PC-9 (cell line): ENCODE measurements around the gene GNG10. TPM values are rescaled to one million over a fixed set of nuclear protein-coding genes. Genes with fewer than 3 reads are reported as not detected.
A peak's percentile ranks its signal among the peaks of the same experiment; 100 is the strongest.
"Not testable (repeated sequence)": the region's sequence is repeated elsewhere in the genome, so short reads cannot be mapped to it uniquely, and the experiment has no call there.

Experiments used
- Bru-seq: library from RNA; stranded (reverse); fragments of 400-500 nt; gene quantifications from one replicate; lab custom pipeline; 2021; lab: Mats Ljungman, UMichigan
- BruChase-seq, 2 experiments: library from RNA; stranded (reverse); fragments of 400-500 nt; gene quantifications; one replicate each; lab custom pipeline; 2021; lab: Mats Ljungman, UMichigan
- BruUV-seq: library from RNA; stranded (reverse); fragments of 400-500 nt; replicated peaks from 2 replicates; lab custom pipeline; 2021; lab: Mats Ljungman, UMichigan
- CTCF ChIA-PET: fragments of 300-600 bp; sonication (Branson Sonifier 250); formaldehyde crosslinking; loops from one replicate; lab custom pipeline; 2022; ENCODE audit warnings: antibody characterized with exemption; lab: Charles Lee
- POLR2A ChIA-PET: fragments of 300-600 bp; sonication (Branson Sonifier 250); formaldehyde crosslinking; loops from one replicate; lab custom pipeline; 2022; ENCODE audit warnings: antibody characterized with exemption; ENCODE audit not compliant: unreplicated experiment; lab: Charles Lee
- DNase-seq, 2 experiments: peaks; one replicate each; pipeline versions ENCODE4 v3.0.0 to v3.0.0-alpha.2; 2015 to 2022; ENCODE audit warnings: mixed read lengths in 1 of 2
- H2AFZ ChIP-seq: fragments of 200-600 bp; sonication (generic); 2 replicates; pipeline ENCODE4 v1.8.1; 2017; ENCODE audit warnings: antibody characterized with exemption
- H3F3A ChIP-seq: fragments of 200-600 bp; sonication (generic); 2 replicates; pipeline ENCODE4 v1.8.1; 2017; ENCODE audit warnings: antibody characterized with exemption, mild to moderate bottlenecking, low read depth; ENCODE audit not compliant: insufficient read depth
- H3K27ac ChIP-seq: fragments of 200-600 bp; sonication (generic); 2 replicates; pipeline ENCODE4 v1.6.1; 2016; ENCODE audit warnings: mixed run types
- H3K27me3 ChIP-seq: fragments of 200-600 bp; sonication (generic); 2 replicates; pipeline ENCODE4 v1.6.1; 2016; ENCODE audit warnings: low read depth, mixed run types; ENCODE audit not compliant: insufficient read depth
- H3K36me3 ChIP-seq: fragments of 200-600 bp; sonication (generic); 2 replicates; pipeline ENCODE4 v1.6.1; 2016; ENCODE audit warnings: low read depth, mixed run types
- H3K4me1 ChIP-seq: fragments of 200-600 bp; sonication (generic); replicated peaks from 2 replicates; pipeline ENCODE4 v1.6.1; 2016; ENCODE audit warnings: mixed run types; ENCODE audit not compliant: insufficient read depth
- H3K4me2 ChIP-seq: fragments of 200-600 bp; sonication (generic); 2 replicates; pipeline ENCODE4 v1.6.1; 2017; ENCODE audit warnings: mixed run types
- H3K4me3 ChIP-seq: fragments of 200-600 bp; sonication (generic); 2 replicates; pipeline ENCODE4 v1.6.1; 2016; ENCODE audit warnings: mixed run types
- H3K79me2 ChIP-seq: fragments of 200-600 bp; sonication (generic); 2 replicates; pipeline ENCODE4 v1.6.1; 2017; ENCODE audit warnings: low read depth, mixed run types
- H3K9me2 ChIP-seq: fragments of 200-600 bp; sonication (generic); 2 replicates; pipeline ENCODE4 v1.8.1; 2017; ENCODE audit warnings: mild to moderate bottlenecking; ENCODE audit not compliant: insufficient read depth
- H3K9me3 ChIP-seq: fragments of 200-600 bp; sonication (generic); 2 replicates; pipeline ENCODE4 v1.8.1; 2016; ENCODE audit warnings: low read depth; ENCODE audit not compliant: insufficient read depth
- H4K20me1 ChIP-seq: fragments of 200-600 bp; sonication (generic); 2 replicates; pipeline ENCODE4 v1.8.1; 2017; ENCODE audit not compliant: insufficient read depth
- CTCF ChIP-seq: fragments of 200-600 bp; sonication (generic); conservative IDR thresholded peaks from 2 replicates; pipeline ENCODE4 v1.6.1; 2017; ENCODE audit warnings: mixed run types, antibody characterized with exemption, mild to moderate bottlenecking, moderate library complexity
- EZH2 ChIP-seq: fragments of 200-600 bp; sonication (generic); IDR thresholded peaks from 2 replicates; pipeline ENCODE4 v1.8.0; 2017; ENCODE audit warnings: antibody characterized with exemption, low read depth
- intact Hi-C: fragments of 100-400 bp; cut with micrococcal nuclease; formaldehyde crosslinking; loops from one replicate; pipeline ENCODE4 v1.10.0; 2022; ENCODE audit not compliant: unreplicated experiment
- long read RNA-seq: library from polyadenylated mRNA; stranded (forward); transcript quantifications from one replicate; pipeline ENCODE4 v2.0.0, GENCODE V29; 2022
- total RNA-seq: library from RNA; stranded (reverse); gene quantifications from 2 replicates; pipeline ENCODE4 v1.2.3, GENCODE V29; 2021

The GNG10 gene
- total RNA-seq, result 70.8 and 76.9 TPM in 2 replicates
- percentile 59 among the genes with signal in this experiment for Bru-seq, nascent RNA
- BruChase-seq, experiment 1, labeled RNA remaining after a 2-hour chase, result percentile 91 among the genes with signal in this experiment
- percentile 94 among the genes with signal in this experiment for BruChase-seq, experiment 2, labeled RNA remaining after a 6-hour chase
- long read RNA-seq, transcript GNG10-201 (3 exons, 1,491 nt), result major isoform, 178 of 184 reads
- long read RNA-seq, partial matches to known transcripts, result 1 of 184 reads
- long read RNA-seq, other reads (novel, unspliced or antisense), result 5 of 184 reads

DNA sequence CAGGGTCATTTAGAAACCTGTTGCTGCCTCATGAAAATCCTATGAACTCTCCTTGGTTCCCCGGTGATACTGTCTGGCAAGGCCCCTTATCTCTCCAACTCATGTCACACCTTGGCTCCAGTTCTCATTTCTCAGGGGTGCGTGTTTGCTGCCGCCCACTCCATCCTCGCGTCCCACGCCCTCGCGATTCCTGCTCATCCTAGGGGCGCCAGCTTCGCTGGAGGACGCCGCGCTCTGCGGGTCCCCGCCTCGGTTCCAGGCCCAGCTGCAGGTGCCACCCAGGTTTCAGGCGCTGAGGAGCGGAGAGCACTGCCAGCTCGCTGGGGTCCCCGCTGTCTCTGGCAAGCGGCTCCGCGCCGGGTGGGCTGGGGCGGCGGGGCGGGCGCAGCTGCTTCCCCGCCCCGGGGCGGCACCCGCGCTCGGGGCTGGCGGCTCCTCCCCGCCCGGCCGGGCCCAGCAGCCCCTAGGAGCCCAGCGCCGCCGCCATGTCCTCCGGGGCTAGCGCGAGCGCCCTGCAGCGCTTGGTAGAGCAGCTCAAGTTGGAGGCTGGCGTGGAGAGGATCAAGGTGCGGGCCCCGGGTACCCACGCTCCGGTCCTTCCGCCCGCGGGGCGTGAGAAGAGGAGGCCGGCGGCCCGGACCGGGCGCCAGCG is at the start of gene GNG10:
Gene GNG10, plus strand, starts transcription at position 456 of the 652 bp plus-strand sequence. Its CDS starts 30 bp downstream, at position 486.
- peak within 1 kb of the TSS; percentile 48 for H3K27ac ChIP-seq
- no peaks in the 10 kb centered on the region for H3K9me2 ChIP-seq
- H3K9me3 ChIP-seq, result no peaks in the 10 kb centered on the region
- H3K27me3 ChIP-seq, result no peaks in the 10 kb centered on the region
- CTCF ChIA-PET, result no interaction called here
- peaks cover 11% of the 10 kb centered on the region; the same call in 1 of the 2 replicates for H3F3A ChIP-seq
- POLR2A ChIA-PET, result interaction anchor here (0.6 kb wide), 1 partner anchor 30 kb away, joined by 11 read pairs; the partner anchor contains the start of gene DNAJC25
- no peaks in the 10 kb centered on the region; the same call in 1 of the 2 replicates for H4K20me1 ChIP-seq
- H3K79me2 ChIP-seq, result peaks cover 31% of the 10 kb centered on the region
- peaks cover 16% of the 10 kb centered on the region for H3K4me1 ChIP-seq
- H3K4me2 ChIP-seq, result peak within 1 kb of the TSS; percentile 94
- intact Hi-C loops, result loop anchor here (5.0 kb wide), 2 partner anchors 179 to 411 kb away; partner anchors contain the start of gene ECPAS
- peak within 1 kb of the TSS; percentile 73 for H3K4me3 ChIP-seq
- DNase-seq, result peak in 1 of 2 experiments; percentile 69
- peaks cover 9% of the 10 kb centered on the region; the same call in 1 of the 2 replicates for H3K36me3 ChIP-seq
- no TSS peak for BruUV-seq
- no peak for TF ChIP-seq EZH2
- TF ChIP-seq CTCF, result no peak
- peak within 1 kb of the TSS; percentile 83 for H2AFZ ChIP-seq

DNA sequence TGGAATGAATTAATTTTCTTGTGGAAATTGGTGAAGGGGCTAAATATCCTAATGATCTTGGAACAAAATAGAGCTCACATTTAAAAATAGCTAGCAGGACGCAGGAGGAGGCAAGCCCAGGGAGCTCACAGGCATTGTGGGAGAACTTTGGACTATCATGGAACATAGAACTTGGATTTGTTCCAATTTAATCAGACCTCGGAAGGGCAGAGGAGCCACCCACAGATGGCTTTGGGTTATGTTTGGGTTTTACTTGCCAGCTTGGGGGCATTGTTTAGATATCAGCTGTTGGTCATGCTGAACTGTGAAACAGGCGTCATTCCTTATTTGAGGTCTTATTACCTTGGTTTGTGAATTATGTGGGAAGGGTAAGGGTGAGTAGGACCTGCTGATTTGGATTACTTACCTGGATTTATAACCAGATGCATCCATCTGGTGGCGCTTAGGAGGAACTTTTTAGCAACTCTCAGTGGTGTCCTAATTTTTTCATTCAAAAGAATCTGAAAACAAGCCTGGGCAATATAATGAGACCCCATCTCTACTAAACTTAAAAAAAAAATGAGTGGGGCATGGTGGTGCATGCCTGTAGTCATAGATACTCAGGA is 47.9 kb upstream of the GNG10 start:
- DNase-seq, result no peak
- no peak overlapping the region for H3K4me3 ChIP-seq
- H3K27ac ChIP-seq, result no peak overlapping the region
- no peaks in the 10 kb centered on the region for H3K27me3 ChIP-seq
- peaks cover 21% of the 10 kb centered on the region for H3K4me1 ChIP-seq
- intact Hi-C loops, result no loop called here
- CTCF ChIA-PET, result no interaction called here
- H3K79me2 ChIP-seq, result no peaks in the 10 kb centered on the region
- peaks cover 9% of the 10 kb centered on the region; the same call in 1 of the 2 replicates for H3F3A ChIP-seq
- H3K4me2 ChIP-seq, result no peak overlapping the region
- H3K36me3 ChIP-seq, result no peaks in the 10 kb centered on the region
- H3K9me2 ChIP-seq, result no peaks in the 10 kb centered on the region
- TF ChIP-seq EZH2, result no peak
- TF ChIP-seq CTCF, result no peak
- no peaks in the 10 kb centered on the region for H4K20me1 ChIP-seq
- 0 out of 2 replicates have a peak, but pooled peaks cover 5% of the 10 kb centered on the region for H3K9me3 ChIP-seq
- BruUV-seq, result no TSS peak
- POLR2A ChIA-PET, result no interaction called here
- no peak overlapping the region for H2AFZ ChIP-seq

- no peak overlapping the region for H3K4me3 ChIP-seq
- no peaks in the 10 kb centered on the region for H3K9me3 ChIP-seq
- ChIA-PET POLR2A (interaction anchor here (0.6 to 0.7 kb wide), 3 partner anchors 11 to 426 kb away, joined by 3 to 4 read pairs (median 3); partner anchors contain the start of gene DNAJC25), CTCF (interaction anchor here (0.6 kb wide), 1 partner anchor 260 kb away, joined by 3 read pairs; no protein-coding TSS in a partner anchor)
- no peak overlapping the region for H3K4me2 ChIP-seq
- H3K79me2 ChIP-seq, result no peaks in the 10 kb centered on the region
- H3K27me3 ChIP-seq, result no peaks in the 10 kb centered on the region
- H2AFZ ChIP-seq, result no peak overlapping the region
- H3K27ac ChIP-seq, result no peak overlapping the region
- H3F3A ChIP-seq, result peaks cover 10% of the 10 kb centered on the region; the same call in 1 of the 2 replicates
- intact Hi-C loops, result no loop called here
- H3K36me3 ChIP-seq, result no peaks in the 10 kb centered on the region
- no peak for DNase-seq
- H4K20me1 ChIP-seq, result no peaks in the 10 kb centered on the region
- peaks cover 14% of the 10 kb centered on the region for H3K4me1 ChIP-seq
- no peaks in the 10 kb centered on the region for H3K9me2 ChIP-seq
- BruUV-seq, result no TSS peak
- no peak for TF ChIP-seq EZH2
- TF ChIP-seq CTCF, result no peak
Observed at GRCh38 chr9:111615928-111616327, 45.5 kb upstream of the GNG10 start.

GRCh38 chr9:111617349-111617748 is 44.1 kb upstream of the GNG10 start:
- H2AFZ ChIP-seq, H3K79me2 ChIP-seq, POLR2A ChIA-PET, H3K9me2 ChIP-seq, BruUV-seq, H3K4me2 ChIP-seq, H3K36me3 ChIP-seq, H3K4me3 ChIP-seq, H3K9me3 ChIP-seq, H3K27ac ChIP-seq, H3K27me3 ChIP-seq, DNase-seq, CTCF ChIA-PET, H4K20me1 ChIP-seq, intact Hi-C loops: not testable (repeated sequence)
- H3K4me1 ChIP-seq, result peaks cover 20% of the 10 kb centered on the region
- H3F3A ChIP-seq, result peaks cover 23% of the 10 kb centered on the region
